Muscle layer of colon (tissue), 2 donors: ENCODE data around the gene MTRR.
A peak's percentile ranks its signal among the peaks of the same experiment; 100 is the strongest.

ENCODE experiments used
- H3K27ac ChIP-seq: one replicate; pipeline ENCODE4 v1.7.0; 2013; ENCODE audit warnings: low read depth, mild to moderate bottlenecking, low read length, moderate library complexity
- H3K27me3 ChIP-seq, 2 donors: one replicate each; pipeline ENCODE4 v1.7.0; 2013; ENCODE audit warnings: low read length in 2 of 2, mild to moderate bottlenecking in 2 of 2; ENCODE audit not compliant: insufficient read depth in 2 of 2, control insufficient read depth in 1 of 2
- H3K36me3 ChIP-seq: one replicate; pipeline ENCODE4 v1.7.0; 2013; ENCODE audit warnings: mild to moderate bottlenecking, low read length; ENCODE audit not compliant: insufficient read depth
- H3K4me1 ChIP-seq: one replicate; pipeline ENCODE4 v1.7.0; 2013; ENCODE audit warnings: mild to moderate bottlenecking, low read length; ENCODE audit not compliant: insufficient read depth
- H3K4me3 ChIP-seq, 2 donors: one replicate each; pipeline ENCODE4 v1.7.0; 2013; ENCODE audit warnings: low read length in 2 of 2, low read depth in 1 of 2, mild to moderate bottlenecking in 1 of 2, moderate library complexity in 1 of 2
- H3K9ac ChIP-seq: one replicate; pipeline ENCODE4 v1.7.0; 2013; ENCODE audit warnings: low read length
- H3K9me3 ChIP-seq: one replicate; pipeline ENCODE4 v1.7.0; 2013; ENCODE audit warnings: mild to moderate bottlenecking, low read length
- donor health status: abdominal sarcoma.
- donor health status: Adenocarcinoma of cecum.

MTRR gene

GRCh38 chr5:7857926-7858632, 10.9 kb upstream of the MTRR start:
- Histone ChIP-seq H3K36me3 (peaks cover 39% of the 10 kb centered on the region), H3K27ac (no peak overlapping the region), H3K9ac (no peak overlapping the region), H3K9me3 (no peaks in the 10 kb centered on the region), H3K27me3 (no peaks in the 10 kb centered on the region), H3K4me3 (no peak overlapping the region), H3K4me1 (no peaks in the 10 kb centered on the region)

- H3K36me3 ChIP-seq: peaks cover 23% of the 10 kb centered on the region
- no peak overlapping the region for H3K27ac ChIP-seq
- H3K4me3 ChIP-seq: no peak overlapping the region
These were observed 2.8 kb upstream of the MTRR start for GRCh38 chr5:7866196-7866595.

GRCh38 chr5:7867260-7867659, 1.7 kb upstream of the MTRR start:
- Histone ChIP-seq H3K9me3 (no peaks in the 10 kb centered on the region), H3K36me3 (peaks cover 16% of the 10 kb centered on the region), H3K9ac (no peak overlapping the region), H3K4me1 (peaks cover 19% of the 10 kb centered on the region), H3K27me3 (no peaks in the 10 kb centered on the region), H3K4me3 (no peak overlapping the region), H3K27ac (no peak overlapping the region)

More at GRCh38 chr5:7866196-7866595, 2.8 kb upstream of the MTRR start:
- Histone ChIP-seq H3K4me1 (peaks cover 19% of the 10 kb centered on the region), H3K27me3 (no peaks in the 10 kb centered on the region), H3K9me3 (no peaks in the 10 kb centered on the region), H3K9ac (no peak overlapping the region)

GRCh38 chr5:7868427-7868772, 548 bp upstream of the MTRR start:
- Histone ChIP-seq H3K9me3 (no peaks in the 10 kb centered on the region), H3K4me3 (peak overlapping the region; percentile 76 to 81), H3K27ac (peak overlapping the region; percentile 71), H3K9ac (peak overlapping the region; percentile 38), H3K27me3 (no peaks in the 10 kb centered on the region), H3K36me3 (peaks cover 9% of the 10 kb centered on the region), H3K4me1 (peaks cover 19% of the 10 kb centered on the region)

GRCh38 chr5:7869474-7870136, 657 bp downstream of the MTRR start:
- peaks cover 19% of the 10 kb centered on the region for H3K4me1 ChIP-seq
- H3K9me3 ChIP-seq: no peaks in the 10 kb centered on the region
- H3K36me3 ChIP-seq: peaks cover 7% of the 10 kb centered on the region
- H3K4me3 ChIP-seq: peak overlapping the region; percentile 76 to 81
- H3K27ac ChIP-seq: peak overlapping the region; percentile 79
- no peaks in the 10 kb centered on the region for H3K27me3 ChIP-seq
- peak overlapping the region; percentile 40 for H3K9ac ChIP-seq

- H3K27me3 ChIP-seq: no peaks in the 10 kb centered on the region
- no peak overlapping the region for H3K27ac ChIP-seq
These were observed 2.7 kb downstream of the MTRR start for GRCh38 chr5:7871653-7872052.

GRCh38 chr5:7872517-7873130, 3.7 kb downstream of the MTRR start:
- Histone ChIP-seq H3K9ac (no peak overlapping the region), H3K4me1 (peaks cover 14% of the 10 kb centered on the region), H3K9me3 (no peaks in the 10 kb centered on the region)

More at GRCh38 chr5:7871653-7872052, 2.7 kb downstream of the MTRR start:
- peaks cover 19% of the 10 kb centered on the region for H3K4me1 ChIP-seq
- peaks cover 18% of the 10 kb centered on the region for H3K36me3 ChIP-seq
- no peak overlapping the region for H3K4me3 ChIP-seq
- no peaks in the 10 kb centered on the region for H3K9me3 ChIP-seq
- no peak overlapping the region for H3K9ac ChIP-seq

GRCh38 chr5:7873216-7873615, 4.3 kb downstream of the MTRR start:
- Histone ChIP-seq H3K27ac (no peak overlapping the region), H3K4me1 (peaks cover 8% of the 10 kb centered on the region), H3K9ac (no peak overlapping the region), H3K27me3 (no peaks in the 10 kb centered on the region), H3K4me3 (no peak overlapping the region), H3K9me3 (no peaks in the 10 kb centered on the region), H3K36me3 (peaks cover 30% of the 10 kb centered on the region)

More at GRCh38 chr5:7872517-7873130, 3.7 kb downstream of the MTRR start:
- Histone ChIP-seq H3K36me3 (peaks cover 24% of the 10 kb centered on the region), H3K27me3 (no peaks in the 10 kb centered on the region), H3K27ac (no peak overlapping the region), H3K4me3 (no peak overlapping the region)

- Histone ChIP-seq H3K27ac (no peak overlapping the region), H3K36me3 (peaks cover 39% of the 10 kb centered on the region), H3K9me3 (no peaks in the 10 kb centered on the region), H3K4me3 (no peak overlapping the region), H3K4me1 (peaks cover 7% of the 10 kb centered on the region), H3K9ac (no peak overlapping the region), H3K27me3 (no peaks in the 10 kb centered on the region)
These were observed 5.7 kb downstream of the MTRR start for GRCh38 chr5:7874639-7875038.

- Histone ChIP-seq H3K4me3 (no peak overlapping the region), H3K27me3 (no peaks in the 10 kb centered on the region), H3K9me3 (no peaks in the 10 kb centered on the region), H3K9ac (no peak overlapping the region), H3K4me1 (peaks cover 7% of the 10 kb centered on the region), H3K27ac (no peak overlapping the region), H3K36me3 (peaks cover 39% of the 10 kb centered on the region)
These were observed 6.2 kb downstream of the MTRR start for GRCh38 chr5:7875151-7875550.

GRCh38 chr5:7876867-7877266, 7.9 kb downstream of the MTRR start:
- Histone ChIP-seq H3K36me3 (peaks cover 47% of the 10 kb centered on the region), H3K27ac (no peak overlapping the region), H3K27me3 (no peaks in the 10 kb centered on the region), H3K4me1 (no peaks in the 10 kb centered on the region), H3K9ac (no peak overlapping the region), H3K9me3 (no peaks in the 10 kb centered on the region), H3K4me3 (no peak overlapping the region)
